Stomach (tissue), 9 donors: ENCODE measurements around the gene BMAL2. TPM values are rescaled to one million over a fixed set of nuclear protein-coding genes. Genes with fewer than 3 reads are reported as not detected.
A peak's percentile ranks its signal among the peaks of the same experiment; 100 is the strongest.

Experiments
- DNase-seq, 2 donors: peaks; one replicate each; pipeline versions ENCODE4 v3.0.0 to v3.0.0-alpha.2; 2013 to 2019
- H3K27ac ChIP-seq, 5 donors: fragments of 200-600 bp in 4 of 5; sonication (generic) in 4 of 5; one replicate each; pipeline ENCODE4 v1.5.1; 2013 to 2019; ENCODE audit warnings: mild to moderate bottlenecking in 1 of 5, moderate library complexity in 1 of 5
- H3K27me3 ChIP-seq, 3 donors: fragments of 200-600 bp; sonication (generic); one replicate each; pipeline ENCODE4 v1.5.1; 2017 to 2019; ENCODE audit warnings: mixed run types in 1 of 3
- H3K36me3 ChIP-seq, 4 donors: fragments of 200-600 bp; sonication (generic); 1 replicate in 3 of 4; 2 replicates in 1 of 4; pipeline ENCODE4 v1.5.1; 2016 to 2019
- H3K4me1 ChIP-seq, 4 donors: fragments of 200-600 bp; sonication (generic); one replicate each; pipeline ENCODE4 v1.5.1; 2016 to 2019
- H3K4me3 ChIP-seq, 4 donors: fragments of 200-600 bp; sonication (generic) in 3 of 4; one replicate each; pipeline ENCODE4 v1.5.1; 2016 to 2019; ENCODE audit warnings: mild to moderate bottlenecking in 1 of 4
- H3K9me3 ChIP-seq, 4 donors: fragments of 200-600 bp; sonication (generic); one replicate each; pipeline ENCODE4 v1.5.1; 2016 to 2019
- EP300 ChIP-seq: sonication (generic); formaldehyde crosslinking; IDR thresholded peaks from one replicate; pipeline ENCODE4 v1.6.1; 2017; ENCODE audit warnings: antibody characterized with exemption
- POLR2A ChIP-seq, 4 donors: fragments of 450-650 bp; IDR thresholded peaks; one replicate each; pipeline ENCODE4 v1.6.1; 2016; ENCODE audit warnings: antibody characterized with exemption in 4 of 4, control low read depth in 2 of 4, mild to moderate bottlenecking in 1 of 4, moderate library complexity in 1 of 4
- POLR2AphosphoS5 ChIP-seq, 3 donors: sonication (generic); formaldehyde crosslinking; IDR thresholded peaks; one replicate each; pipeline ENCODE4 v1.6.1; 2016; ENCODE audit warnings: antibody characterized with exemption in 3 of 3
- WGBS, 5 donors: extraction: QIAGEN DNeasy Blood & Tissue Kit in 3 of 5; methylation state at CpG; one replicate each; pipeline versions ENCODE4 v1.1.5 to v1.1.7; 2013 to 2018; 5-methylcytosine and 5-hydroxymethylcytosine counted together
- intact Hi-C: fragments of 100-400 bp; cut with DNase I; formaldehyde crosslinking; loops from one replicate; pipeline ENCODE4 v1.15.1; 2023; ENCODE audit warnings: low total_unique reads
- polyA plus RNA-seq, 3 donors: library from polyadenylated mRNA; stranded (reverse); fragments of 200-250 nt; gene quantifications; one replicate each; pipeline ENCODE4 v1.2.3, GENCODE V29; 2013
- total RNA-seq, 5 donors: library from RNA; depleted of rRNA; stranded (reverse); fragments of >200 nt; gene quantifications; one replicate each; pipeline versions ENCODE4 v1.1.0 to v1.2.3, GENCODE V29; 2014 to 2016
- TF ChIP-seq, protein P1 (sequence below), 7 experiments: fragments of 450-650 bp in 4 of 7; fragments of 200-600 bp in 3 of 7; sonication (generic) in 3 of 7; IDR thresholded peaks; one replicate each; pipeline ENCODE4 v1.5.1; 2016 to 2019; ENCODE audit warnings: antibody characterized with exemption in 7 of 7, control low read depth in 2 of 7, mild to moderate bottlenecking in 1 of 7
- donor health status: healthy with polysubstance abuse.
- donor health status: Bipolar disorder and iron deficiency.
- donor health status: healthy.

The BMAL2 gene
- total and polyA plus RNA-seq, 8 donors = 3.8 to 34.4 (median 10.6) TPM

DNA sequence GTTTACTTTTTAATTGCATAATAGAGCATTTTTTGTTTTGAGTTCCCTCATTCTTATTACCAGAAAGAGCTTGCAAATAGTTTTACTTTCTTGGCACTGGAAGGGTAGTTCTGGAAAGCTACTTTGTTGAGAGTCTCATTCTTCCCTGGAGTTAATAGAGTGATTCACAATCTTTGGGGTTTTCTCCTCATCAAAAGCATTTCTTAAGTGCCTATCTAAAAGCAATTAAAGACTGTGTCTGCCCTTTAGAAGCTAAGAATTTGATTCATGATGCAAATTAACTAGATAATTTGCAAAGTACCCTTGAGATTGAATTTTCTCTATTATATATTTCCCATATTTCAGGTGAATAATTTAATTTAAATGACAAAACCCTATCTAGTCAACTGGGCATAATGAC lies 8.1 kb upstream of the BMAL2 start:
- Histone ChIP-seq H3K4me3 (no peak overlapping the region), H3K36me3 (peaks cover 7 to 57% (median 54%) of the 10 kb centered on the region in 4 donors), H3K9me3 (no peaks in the 10 kb centered on the region), H3K27me3 (no peaks in the 10 kb centered on the region), H3K27ac (no peak overlapping the region), H3K4me1 (peaks cover 0 to 6% (median 0%) of the 10 kb centered on the region in 4 donors)
- no peak for DNase-seq
- intact Hi-C loops = no loop called here
- TF ChIP-seq, protein P1, sequence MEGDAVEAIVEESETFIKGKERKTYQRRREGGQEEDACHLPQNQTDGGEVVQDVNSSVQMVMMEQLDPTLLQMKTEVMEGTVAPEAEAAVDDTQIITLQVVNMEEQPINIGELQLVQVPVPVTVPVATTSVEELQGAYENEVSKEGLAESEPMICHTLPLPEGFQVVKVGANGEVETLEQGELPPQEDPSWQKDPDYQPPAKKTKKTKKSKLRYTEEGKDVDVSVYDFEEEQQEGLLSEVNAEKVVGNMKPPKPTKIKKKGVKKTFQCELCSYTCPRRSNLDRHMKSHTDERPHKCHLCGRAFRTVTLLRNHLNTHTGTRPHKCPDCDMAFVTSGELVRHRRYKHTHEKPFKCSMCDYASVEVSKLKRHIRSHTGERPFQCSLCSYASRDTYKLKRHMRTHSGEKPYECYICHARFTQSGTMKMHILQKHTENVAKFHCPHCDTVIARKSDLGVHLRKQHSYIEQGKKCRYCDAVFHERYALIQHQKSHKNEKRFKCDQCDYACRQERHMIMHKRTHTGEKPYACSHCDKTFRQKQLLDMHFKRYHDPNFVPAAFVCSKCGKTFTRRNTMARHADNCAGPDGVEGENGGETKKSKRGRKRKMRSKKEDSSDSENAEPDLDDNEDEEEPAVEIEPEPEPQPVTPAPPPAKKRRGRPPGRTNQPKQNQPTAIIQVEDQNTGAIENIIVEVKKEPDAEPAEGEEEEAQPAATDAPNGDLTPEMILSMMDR (IDR thresholded peaks at IDR 0.05) = no peak
- TF ChIP-seq POLR2A (IDR thresholded peaks at IDR 0.05) (no peak), EP300 (no peak), POLR2AphosphoS5 (IDR thresholded peaks at IDR 0.05) (no peak)

DNA sequence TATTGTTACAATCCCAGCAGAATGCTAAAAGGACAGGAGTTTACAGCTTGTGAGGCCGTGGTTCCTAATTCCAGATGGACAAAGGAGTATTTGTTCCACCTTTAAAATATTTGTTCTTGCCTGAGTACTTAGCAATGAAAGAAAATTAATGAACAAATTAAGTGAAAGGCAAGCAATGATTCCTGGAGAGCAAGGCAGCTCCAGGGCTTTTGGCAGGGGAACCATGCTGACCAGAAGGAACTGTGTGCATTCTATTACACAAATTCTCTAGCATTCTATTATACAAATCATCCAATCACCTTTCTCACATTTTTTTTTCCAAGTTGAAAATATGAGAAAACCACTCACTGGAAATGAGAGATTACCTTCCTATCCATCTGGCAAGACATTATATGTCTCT lies 1.8 kb upstream of the BMAL2 start:
- 26 to 50% (median 38%) methylated on average over 1 of the region's 1 CpG for WGBS, 5 donors
- peaks cover 0 to 19% (median 0%) of the 10 kb centered on the region in 3 donors for H3K27me3 ChIP-seq
- peaks cover 23 to 45% (median 37%) of the 10 kb centered on the region in 4 donors for H3K4me1 ChIP-seq
- DNase-seq = no peak
- no peak overlapping the region for H3K4me3 ChIP-seq
- intact Hi-C loops = no loop called here
- peaks cover 0 to 18% (median 15%) of the 10 kb centered on the region in 4 donors for H3K36me3 ChIP-seq
- no peaks in the 10 kb centered on the region for H3K9me3 ChIP-seq
- peak overlapping the region in 4 of 5 donors; percentile 76 to 85 (median 85) for H3K27ac ChIP-seq
- no peak for TF ChIP-seq EP300
- TF ChIP-seq, protein P1 (IDR thresholded peaks at IDR 0.05) = no peak
- no peak for TF ChIP-seq POLR2A (IDR thresholded peaks at IDR 0.05)
- TF ChIP-seq POLR2AphosphoS5 (IDR thresholded peaks at IDR 0.05) = no peak

DNA sequence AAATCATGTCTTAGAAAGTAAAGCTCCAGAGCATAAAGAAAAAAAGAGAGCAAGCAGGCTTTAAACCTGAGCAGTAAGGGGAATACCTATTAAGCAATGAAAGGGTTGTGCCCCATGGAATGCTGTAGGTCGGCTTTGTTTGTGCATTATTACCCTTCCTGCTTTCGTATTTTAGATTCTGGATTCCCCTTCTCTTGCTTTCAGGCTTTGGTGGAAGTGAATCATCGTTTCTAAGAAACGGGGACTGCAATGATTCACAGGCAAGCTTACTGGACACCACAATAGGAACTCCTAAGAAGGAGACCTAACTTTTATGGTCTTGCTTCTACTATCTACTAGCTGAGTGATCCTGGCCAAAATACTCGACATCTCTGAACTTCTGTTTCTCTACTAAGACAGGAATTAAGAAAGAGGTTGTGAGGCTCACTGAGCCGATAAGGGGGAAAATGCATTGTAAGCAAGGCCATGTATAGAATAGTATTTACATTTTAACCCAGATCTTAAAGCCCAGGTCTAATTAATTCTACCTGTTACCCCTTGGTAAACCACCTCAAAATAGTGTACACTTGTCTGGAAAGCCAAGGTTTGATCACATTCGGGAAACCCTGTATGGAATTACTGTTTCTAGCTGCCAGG lies 1.2 kb upstream of the BMAL2 start:
- peak overlapping the region in 4 of 5 donors; percentile 76 to 85 (median 85) for H3K27ac ChIP-seq
- H3K36me3 ChIP-seq = peaks cover 0 to 14% (median 11%) of the 10 kb centered on the region in 4 donors
- no peaks in the 10 kb centered on the region for H3K9me3 ChIP-seq
- WGBS, 5 donors = 15 to 22% (median 17%) methylated on average over 7 of the region's 7 CpGs
- TF ChIP-seq EP300 (no peak), POLR2AphosphoS5 (IDR thresholded peaks at IDR 0.05) (peak; percentile 33 to 84 (median 64))
- peaks cover 23 to 45% (median 39%) of the 10 kb centered on the region in 4 donors for H3K4me1 ChIP-seq
- H3K27me3 ChIP-seq = peaks cover 0 to 19% (median 0%) of the 10 kb centered on the region in 3 donors
- intact Hi-C loops = no loop called here
- H3K4me3 ChIP-seq = peak overlapping the region in 1 of 4 donors; percentile 85
- peak in 1 of 2 donors; percentile 83 for DNase-seq

DNA sequence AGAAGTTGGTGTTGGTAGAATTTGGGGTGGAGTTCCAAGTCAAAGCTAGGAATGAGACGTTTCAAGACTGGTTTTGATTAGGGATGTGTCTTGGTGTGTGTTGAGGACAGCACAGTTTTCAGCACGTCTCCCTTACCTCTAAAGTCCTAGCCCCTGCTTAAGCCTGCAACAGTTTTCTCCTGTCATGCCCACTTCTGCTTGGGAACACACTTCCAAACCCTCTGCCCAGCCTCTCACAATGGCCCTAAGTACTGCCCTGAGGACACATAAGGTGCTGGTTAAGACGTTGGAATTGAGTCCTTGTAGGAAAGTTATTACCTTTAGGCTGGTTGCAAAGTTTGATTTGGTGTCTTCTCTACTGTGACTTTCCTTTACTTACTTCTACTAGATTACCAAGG lies 710 bp upstream of the BMAL2 start:
- H3K9me3 ChIP-seq = no peaks in the 10 kb centered on the region
- H3K36me3 ChIP-seq = peaks cover 0 to 9% (median 6%) of the 10 kb centered on the region in 4 donors
- peak overlapping the region; percentile 70 to 93 (median 81) for H3K4me3 ChIP-seq
- H3K4me1 ChIP-seq = peaks cover 23 to 45% (median 39%) of the 10 kb centered on the region in 4 donors
- WGBS, 5 donors = 18 to 31% (median 22%) methylated on average over 3 of the region's 3 CpGs
- TF ChIP-seq POLR2AphosphoS5 (IDR thresholded peaks at IDR 0.05) = no peak
- TF ChIP-seq EP300 = no peak
- TF ChIP-seq POLR2A (IDR thresholded peaks at IDR 0.05) = no peak
- TF ChIP-seq, protein P1 (IDR thresholded peaks at IDR 0.05) = no peak
- H3K27me3 ChIP-seq = peaks cover 0 to 19% (median 0%) of the 10 kb centered on the region in 3 donors
- intact Hi-C loops = no loop called here
- H3K27ac ChIP-seq = peak overlapping the region in 4 of 5 donors; percentile 76 to 85 (median 85)
- no peak for DNase-seq

DNA sequence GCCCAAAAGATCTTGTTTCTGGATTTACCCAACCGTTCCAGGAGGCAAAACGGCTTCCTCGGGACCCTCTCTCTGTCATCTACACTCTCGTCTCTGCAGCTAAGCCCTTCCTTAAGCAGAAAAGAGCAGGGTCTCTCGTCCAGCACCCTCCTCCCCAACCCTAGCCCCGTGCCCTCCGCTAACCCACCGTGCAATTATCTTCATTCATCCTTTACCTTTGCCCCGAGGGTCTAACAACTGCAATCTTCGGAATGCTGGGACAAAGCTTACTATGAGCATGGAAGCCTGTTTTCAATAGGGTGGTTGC lies 276 bp upstream of the BMAL2 start:
- Histone ChIP-seq H3K27ac (peak overlapping the region; percentile 76 to 90 (median 85)), H3K27me3 (peaks cover 0 to 19% (median 0%) of the 10 kb centered on the region in 3 donors), H3K9me3 (no peaks in the 10 kb centered on the region), H3K4me1 (peaks cover 23 to 47% (median 40%) of the 10 kb centered on the region in 4 donors), H3K36me3 (peaks cover 0 to 5% (median 2%) of the 10 kb centered on the region in 4 donors), H3K4me3 (peak overlapping the region; percentile 70 to 93 (median 81))
- DNase-seq = no peak
- TF ChIP-seq, protein P1 (IDR thresholded peaks at IDR 0.05) = no peak
- TF ChIP-seq EP300 = no peak
- no peak for TF ChIP-seq POLR2A (IDR thresholded peaks at IDR 0.05)
- TF ChIP-seq POLR2AphosphoS5 (IDR thresholded peaks at IDR 0.05) = no peak
- 5 to 14% (median 12%) methylated on average over 10 of the region's 10 CpGs for WGBS, 5 donors
- intact Hi-C loops = no loop called here
